GM06990 (cell line): ENCODE results near the gene DNAJB13.

Experiments used
- DNase-seq: peaks from one replicate; pipeline ENCODE4 v3.0.0-alpha.2; 2011; ENCODE audit not compliant: insufficient read length; ENCODE audit errors: extremely low read depth
- H3K27me3 ChIP-seq: replicated peaks from 2 replicates; pipeline ENCODE4 v1.6.0; 2011; ENCODE audit warnings: low read length; ENCODE audit not compliant: control insufficient read depth, insufficient read depth
- H3K36me3 ChIP-seq: 2 replicates; pipeline ENCODE4 v1.5.1; 2011; ENCODE audit warnings: low read length; ENCODE audit not compliant: control insufficient read depth, insufficient read depth
- H3K4me3 ChIP-seq: replicated peaks from 2 replicates; pipeline ENCODE4 v1.5.1; 2011; ENCODE audit warnings: low read depth, mild to moderate bottlenecking, control low read depth, low read length
- TF ChIP-seq, protein P1 (sequence below): IDR thresholded peaks from 2 replicates; pipeline ENCODE4 v1.5.1; 2011; ENCODE audit warnings: low read length, control low read depth, mild to moderate bottlenecking, inconsistent platforms; ENCODE audit not compliant: insufficient read depth, poor library complexity, severe bottlenecking

DNAJB13 gene

DNA sequence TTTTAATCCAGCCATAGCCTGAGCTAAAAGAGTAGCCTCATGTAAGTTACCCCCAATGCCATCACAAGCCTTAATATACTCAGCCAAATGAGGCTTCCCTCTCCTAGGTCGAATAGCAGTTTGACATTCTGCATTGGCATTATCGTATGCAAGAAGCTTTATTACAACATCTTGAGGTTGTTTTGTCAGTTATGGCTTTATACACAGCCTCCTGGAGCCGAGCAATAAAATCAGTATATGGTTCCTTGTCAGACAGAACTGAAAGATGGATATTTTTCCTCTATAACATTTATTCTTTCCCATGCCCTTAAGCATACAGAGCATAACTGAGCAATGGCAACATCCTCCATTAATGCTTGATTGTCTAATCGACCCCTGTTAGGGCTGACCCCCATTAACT, 5.4 kb upstream of the DNAJB13 start:
- DNase-seq: no peak
- Histone ChIP-seq H3K36me3 (no peaks in the 10 kb centered on the region), H3K4me3 (no peak overlapping the region), H3K27me3 (no peaks in the 10 kb centered on the region)
- TF ChIP-seq, protein P1, sequence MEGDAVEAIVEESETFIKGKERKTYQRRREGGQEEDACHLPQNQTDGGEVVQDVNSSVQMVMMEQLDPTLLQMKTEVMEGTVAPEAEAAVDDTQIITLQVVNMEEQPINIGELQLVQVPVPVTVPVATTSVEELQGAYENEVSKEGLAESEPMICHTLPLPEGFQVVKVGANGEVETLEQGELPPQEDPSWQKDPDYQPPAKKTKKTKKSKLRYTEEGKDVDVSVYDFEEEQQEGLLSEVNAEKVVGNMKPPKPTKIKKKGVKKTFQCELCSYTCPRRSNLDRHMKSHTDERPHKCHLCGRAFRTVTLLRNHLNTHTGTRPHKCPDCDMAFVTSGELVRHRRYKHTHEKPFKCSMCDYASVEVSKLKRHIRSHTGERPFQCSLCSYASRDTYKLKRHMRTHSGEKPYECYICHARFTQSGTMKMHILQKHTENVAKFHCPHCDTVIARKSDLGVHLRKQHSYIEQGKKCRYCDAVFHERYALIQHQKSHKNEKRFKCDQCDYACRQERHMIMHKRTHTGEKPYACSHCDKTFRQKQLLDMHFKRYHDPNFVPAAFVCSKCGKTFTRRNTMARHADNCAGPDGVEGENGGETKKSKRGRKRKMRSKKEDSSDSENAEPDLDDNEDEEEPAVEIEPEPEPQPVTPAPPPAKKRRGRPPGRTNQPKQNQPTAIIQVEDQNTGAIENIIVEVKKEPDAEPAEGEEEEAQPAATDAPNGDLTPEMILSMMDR: no peak

DNA sequence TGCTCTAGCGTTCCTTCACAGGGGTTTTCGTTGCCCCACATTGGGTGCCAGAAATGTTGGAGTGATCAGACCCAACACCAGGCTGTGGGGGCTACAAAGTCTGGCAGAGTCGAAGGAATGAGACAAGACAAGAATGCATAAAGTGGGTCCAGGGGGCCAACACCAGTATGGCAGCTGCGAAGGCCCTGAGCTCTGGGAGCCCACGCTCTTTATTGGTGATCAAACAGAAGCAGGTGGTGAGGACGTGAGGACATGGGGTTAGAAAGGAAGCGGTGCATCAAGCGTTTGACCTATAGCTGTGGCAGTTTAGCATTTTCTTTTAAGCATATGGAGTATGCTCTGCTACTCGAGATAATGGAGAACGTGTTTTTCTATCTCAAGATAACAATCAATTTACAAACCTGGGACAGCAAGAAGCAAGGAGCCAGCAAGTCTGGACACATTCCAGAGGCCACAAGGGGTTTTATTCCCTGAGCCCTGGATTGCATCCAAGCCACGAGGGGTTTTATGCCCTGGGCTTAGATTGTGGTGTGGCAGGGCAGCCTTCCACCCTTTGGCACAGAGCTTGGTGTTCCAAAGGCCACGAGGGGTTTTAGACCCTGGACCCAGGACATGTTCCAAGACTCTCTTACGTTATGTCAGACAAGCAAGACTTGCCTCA, 3.9 kb upstream of the DNAJB13 start:
- TF ChIP-seq, protein P1: no peak
- no peaks in the 10 kb centered on the region for H3K36me3 ChIP-seq
- no peaks in the 10 kb centered on the region for H3K27me3 ChIP-seq
- no peak for DNase-seq
- H3K4me3 ChIP-seq: no peak overlapping the region

DNA sequence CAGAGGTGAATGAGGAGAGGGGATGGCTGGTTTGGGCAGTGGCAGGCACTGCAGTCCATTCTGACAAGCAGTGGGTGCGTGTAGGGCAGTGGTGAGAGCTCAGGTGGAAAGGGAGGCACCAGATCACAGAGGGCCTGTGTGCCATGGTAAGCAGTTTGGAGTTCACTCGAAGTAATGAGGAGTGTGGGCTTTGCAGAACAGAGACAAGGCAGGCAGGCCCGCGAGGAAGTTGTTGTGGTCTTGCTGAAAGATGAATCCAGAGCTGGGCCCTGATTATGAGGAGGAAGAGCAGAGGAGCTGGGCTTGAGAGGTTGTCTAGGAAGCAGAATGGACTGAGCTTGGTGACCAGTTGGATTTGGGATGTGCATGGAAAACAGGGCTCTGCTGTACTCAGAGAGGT, 1.6 kb upstream of the DNAJB13 start:
- H3K4me3 ChIP-seq: no peak overlapping the region
- DNase-seq: no peak
- H3K27me3 ChIP-seq: no peaks in the 10 kb centered on the region
- TF ChIP-seq, protein P1: no peak
- H3K36me3 ChIP-seq: no peaks in the 10 kb centered on the region

DNA sequence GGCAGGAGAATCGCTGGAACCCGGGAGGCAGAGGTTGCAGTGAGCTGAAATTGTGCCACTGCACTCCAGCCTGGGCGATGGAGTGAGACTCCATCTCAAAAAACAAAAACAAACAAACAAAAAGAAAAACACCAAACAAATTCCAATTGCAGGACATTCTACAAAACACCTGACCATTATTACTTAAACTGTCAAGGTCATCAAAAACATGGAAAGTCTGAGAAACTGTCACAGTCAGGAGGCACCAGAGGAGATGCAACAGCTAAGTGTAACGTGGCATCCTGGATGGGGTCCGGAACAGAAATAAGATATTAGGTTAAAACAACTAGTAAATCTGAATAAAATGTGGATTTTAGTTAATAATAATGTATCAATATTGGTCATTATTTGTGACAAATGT, 914 bp upstream of the DNAJB13 start:
- no peak for DNase-seq
- TF ChIP-seq, protein P1: no peak
- Histone ChIP-seq H3K36me3 (no peaks in the 10 kb centered on the region), H3K4me3 (no peak overlapping the region), H3K27me3 (no peaks in the 10 kb centered on the region)

DNA sequence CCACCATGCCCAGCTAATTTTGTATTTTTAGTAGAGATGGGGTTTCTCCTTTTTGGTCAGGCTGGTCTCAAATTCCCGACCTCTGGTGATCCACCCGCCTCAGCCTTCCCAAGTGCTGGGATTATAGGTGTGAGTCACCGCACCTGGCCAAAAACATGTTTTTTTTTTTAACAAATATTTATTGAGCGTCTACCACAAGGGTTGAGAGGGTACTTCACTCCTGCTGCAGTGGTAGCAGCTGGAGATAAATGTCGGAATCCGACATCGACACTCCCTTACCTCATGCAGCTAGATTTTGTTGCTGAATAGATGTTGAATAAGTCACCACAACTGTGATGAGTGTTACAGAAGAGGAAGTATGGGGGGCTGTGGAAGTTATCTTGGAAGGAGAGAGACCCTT, 971 bp downstream of the DNAJB13 start:
- Histone ChIP-seq H3K27me3 (no peaks in the 10 kb centered on the region), H3K4me3 (no peak overlapping the region), H3K36me3 (no peaks in the 10 kb centered on the region)
- no peak for DNase-seq
- TF ChIP-seq, protein P1: no peak
